GM19099 (cell line): ENCODE measurements around the gene ICE2.

Experiments
- POLR2A ChIP-seq: IDR thresholded peaks from 3 replicates; pipeline ENCODE4 v1.6.1; 2011; ENCODE audit warnings: low read depth; ENCODE audit not compliant: insufficient read length; ENCODE audit errors: extremely low read depth

The ICE2 gene

GRCh38 chr15:60510006-60510405, 31.1 kb upstream of the ICE2 start:
- no peak for TF ChIP-seq POLR2A

GRCh38 chr15:60509470-60509869, 30.5 kb upstream of the ICE2 start:
- no peak for TF ChIP-seq POLR2A

- TF ChIP-seq POLR2A = no peak
Observed at GRCh38 chr15:60508442-60508841, 29.5 kb upstream of the ICE2 start.

- TF ChIP-seq POLR2A = no peak
Observed at GRCh38 chr15:60507596-60508424, 28.9 kb upstream of the ICE2 start.

- no peak for TF ChIP-seq POLR2A
Observed at GRCh38 chr15:60496853-60497252, 17.9 kb upstream of the ICE2 start.

GRCh38 chr15:60494108-60494507, 15.2 kb upstream of the ICE2 start:
- TF ChIP-seq POLR2A = no peak

- no peak for TF ChIP-seq POLR2A
Observed at GRCh38 chr15:60493166-60493565, 14.2 kb upstream of the ICE2 start.

- TF ChIP-seq POLR2A = no peak
Observed at GRCh38 chr15:60486742-60487141, 7.8 kb upstream of the ICE2 start.

GRCh38 chr15:60485365-60486055, 6.6 kb upstream of the ICE2 start:
- TF ChIP-seq POLR2A = no peak

- TF ChIP-seq POLR2A = no peak
Observed at GRCh38 chr15:60483042-60483441, 4.1 kb upstream of the ICE2 start.

- no peak for TF ChIP-seq POLR2A
Observed at GRCh38 chr15:60480888-60481287, 1.9 kb upstream of the ICE2 start.

GRCh38 chr15:60480149-60480548, 1.2 kb upstream of the ICE2 start:
- TF ChIP-seq POLR2A = no peak

- TF ChIP-seq POLR2A = no peak
Observed at GRCh38 chr15:60479361-60480110, 594 bp upstream of the ICE2 start.

GRCh38 chr15:60477916-60478565, 901 bp downstream of the ICE2 start:
- no peak for TF ChIP-seq POLR2A

- no peak for TF ChIP-seq POLR2A
Observed at GRCh38 chr15:60477164-60477563, 1.8 kb downstream of the ICE2 start.
